Stimulated activated CD8-positive, alpha-beta memory T cell treated with anti-CD3 and anti-CD28 coated beads, Interleukin-15, amount 100 ng/mL, for 1 hour (primary cell): ENCODE measurements around the gene GORASP1.

ENCODE experiments used
- DNase-seq: peaks from one replicate; pipeline ENCODE4 v3.0.0-alpha.2; 2020; ENCODE audit warnings: low read depth

Gene GORASP1

DNA sequence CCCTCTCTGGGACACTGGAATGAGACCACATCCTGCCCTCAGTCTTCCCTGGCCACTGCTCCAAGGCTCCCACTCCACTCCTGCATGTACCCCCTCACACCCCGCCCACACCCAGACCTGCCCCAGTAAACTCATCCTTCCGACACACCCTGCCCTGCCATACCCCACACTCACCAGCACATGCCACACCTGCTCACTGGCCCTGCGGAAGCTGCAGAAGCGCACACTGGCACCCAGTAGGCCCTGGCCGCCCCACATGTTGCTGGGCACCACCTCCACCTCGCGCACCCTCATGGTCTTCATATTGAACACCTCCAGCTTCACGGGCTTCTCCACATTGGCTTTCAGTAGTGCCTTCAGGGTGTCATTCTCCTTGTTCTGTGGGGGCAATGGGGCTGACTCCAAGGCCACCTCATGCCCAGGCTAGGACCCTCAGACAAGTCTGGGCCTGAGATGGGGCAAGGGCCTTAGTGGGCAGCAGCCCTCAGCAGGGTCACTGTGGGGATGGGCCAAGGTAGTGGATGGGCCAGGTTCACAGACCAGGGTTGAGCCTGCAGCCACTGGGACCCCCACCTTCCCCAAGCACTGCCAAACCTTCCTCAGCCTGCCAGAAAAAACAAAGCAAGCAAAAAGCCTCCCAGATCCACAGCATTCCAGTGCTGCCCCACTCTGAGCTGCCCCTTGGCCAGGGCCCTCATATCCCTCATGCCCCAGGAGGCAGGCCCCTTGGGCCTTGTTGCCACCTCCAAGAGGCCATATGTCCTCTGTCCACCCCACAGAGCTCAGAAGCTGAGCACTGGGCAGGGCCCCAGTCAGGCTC is 4.7 kb downstream of the GORASP1 start:
- DNase-seq = no peak

- DNase-seq = no peak
Measured at GRCh38 chr3:39101022-39101689, 6.3 kb downstream of the GORASP1 start.

GRCh38 chr3:39100500-39100886 is 6.9 kb downstream of the GORASP1 start:
- no peak for DNase-seq

- no peak for DNase-seq
Measured at GRCh38 chr3:39099738-39100499, 7.5 kb downstream of the GORASP1 start.

GRCh38 chr3:39099242-39099641 is 8.2 kb downstream of the GORASP1 start:
- no peak for DNase-seq

DNA sequence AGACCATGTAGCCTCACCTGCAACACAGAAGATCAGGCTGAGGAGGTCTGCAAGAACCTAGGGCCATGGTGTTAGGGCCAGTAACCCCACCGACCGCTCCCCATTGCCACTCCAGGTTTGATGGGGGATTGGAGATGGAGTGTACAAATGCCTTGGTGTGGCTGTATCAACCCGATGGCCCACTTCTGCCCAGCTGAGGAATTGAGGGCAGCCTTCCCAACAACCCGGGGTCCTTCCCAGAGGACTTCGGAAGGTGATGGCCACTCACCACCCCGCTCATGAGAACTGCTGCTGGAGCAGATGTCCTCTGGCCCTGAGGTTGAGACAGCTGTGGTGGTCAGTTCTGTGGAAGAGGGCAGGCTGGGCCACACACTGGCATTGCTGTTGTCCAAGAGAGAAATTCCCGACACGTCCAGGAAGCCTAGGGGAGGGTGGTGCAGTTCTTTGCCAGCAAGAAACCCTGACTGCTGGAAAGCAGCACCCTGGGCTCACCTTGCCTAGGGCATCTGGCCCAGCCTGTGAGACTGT is 8.9 kb downstream of the GORASP1 start:
- DNase-seq = no peak

DNA sequence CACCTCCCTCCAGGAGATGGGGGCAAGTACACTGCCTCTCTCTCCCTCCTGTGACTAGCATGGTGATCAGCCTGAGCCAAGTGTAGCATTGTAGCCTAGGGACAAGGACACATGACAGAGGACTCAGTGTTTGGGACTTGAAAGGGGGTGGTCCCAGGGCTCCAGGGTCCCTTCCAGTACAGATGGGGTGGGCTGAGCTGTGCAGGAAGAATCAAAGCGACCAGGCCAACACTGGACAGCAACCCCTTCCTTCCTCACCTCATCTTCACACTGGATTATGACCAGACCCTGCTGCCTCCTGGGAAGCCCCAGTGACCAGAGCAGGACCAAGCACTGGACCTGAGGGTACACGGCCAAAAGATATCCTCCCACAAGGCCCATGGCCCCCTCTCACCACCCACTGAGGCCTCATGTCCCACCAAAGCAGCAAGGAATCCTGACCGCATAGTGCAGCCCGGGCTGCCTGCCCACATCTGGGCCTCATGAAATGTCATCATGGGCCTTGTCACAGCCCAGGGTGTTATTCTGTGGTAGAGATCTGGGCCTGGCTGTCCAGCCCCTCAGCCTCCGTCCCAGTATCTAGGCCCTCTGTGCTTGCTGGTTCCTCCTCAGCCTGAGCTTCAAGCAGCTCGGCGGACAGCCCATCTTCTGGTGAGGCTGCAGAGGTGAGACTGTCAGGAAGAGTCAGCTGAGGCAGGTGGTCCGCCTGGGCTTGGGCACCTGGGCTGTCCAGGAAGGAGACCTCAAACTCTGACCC is 9.5 kb downstream of the GORASP1 start:
- no peak for DNase-seq

DNA sequence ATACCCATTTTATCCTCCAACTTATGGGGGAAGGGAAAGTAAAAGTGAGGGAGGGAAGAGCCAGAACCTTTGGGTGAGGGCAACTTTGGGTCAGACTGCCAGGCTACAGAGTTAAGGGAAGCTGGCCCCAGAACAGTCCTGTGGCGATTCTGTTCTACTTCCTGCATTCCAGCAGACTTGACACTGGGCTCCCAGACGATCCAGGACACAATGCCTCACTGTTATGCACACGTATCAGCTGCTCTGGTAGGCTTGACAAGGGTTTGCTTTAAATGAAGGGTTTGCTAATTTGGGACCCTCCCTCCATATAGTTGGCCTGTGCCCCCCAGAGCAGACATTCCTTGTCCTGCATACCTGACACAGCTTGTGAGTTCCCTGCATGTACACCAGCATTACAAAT is 10.7 kb downstream of the GORASP1 start:
- DNase-seq = no peak

DNA sequence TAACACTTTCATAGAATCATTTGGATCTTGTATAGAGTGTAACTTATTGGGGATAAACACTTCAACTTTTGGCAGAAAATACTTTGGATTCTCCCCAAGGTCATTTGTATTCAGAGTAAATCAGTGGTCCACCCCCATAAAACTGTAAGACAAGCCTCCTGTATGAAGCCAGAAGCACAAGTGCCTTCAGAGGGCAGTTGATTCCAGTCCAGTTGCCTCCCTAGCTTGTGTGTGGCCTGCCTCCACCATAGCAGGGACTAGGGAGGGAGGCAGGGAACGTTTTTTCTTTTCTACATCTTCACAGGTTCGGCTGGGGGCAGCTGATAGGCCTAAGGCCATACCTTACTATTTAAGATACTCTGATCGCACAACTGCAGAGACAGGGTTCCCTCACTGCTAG is 11.6 kb downstream of the GORASP1 start:
- no peak for DNase-seq

GRCh38 chr3:39094851-39095677 is 12.4 kb downstream of the GORASP1 start:
- DNase-seq = no peak

GRCh38 chr3:39090922-39091321 is 16.5 kb downstream of the GORASP1 start:
- no peak for DNase-seq

- no peak for DNase-seq
Measured at GRCh38 chr3:39088889-39089288, 18.5 kb downstream of the GORASP1 start.

DNA sequence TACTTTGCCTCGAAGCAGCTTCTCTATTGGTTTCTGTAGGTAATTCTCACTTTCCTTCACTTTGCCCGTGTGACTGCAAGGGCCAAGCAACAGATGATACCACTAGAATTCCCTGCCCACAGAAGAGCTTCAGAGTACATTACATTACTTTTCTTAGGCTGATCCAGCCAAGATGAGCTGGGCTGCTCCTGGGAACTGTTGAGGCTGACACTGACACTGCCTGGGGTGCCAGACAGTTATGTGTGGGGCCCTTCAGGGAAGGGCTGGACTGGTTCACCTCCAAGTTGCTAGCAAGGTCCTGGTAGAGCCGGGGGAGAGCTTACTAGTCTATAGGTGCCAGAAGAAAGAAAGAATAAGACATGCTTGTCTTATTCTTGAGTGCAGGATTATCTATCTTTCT is 19.0 kb downstream of the GORASP1 start:
- DNase-seq = no peak

- no peak for DNase-seq
Measured at GRCh38 chr3:39086144-39086543, 21.3 kb downstream of the GORASP1 start.

DNA sequence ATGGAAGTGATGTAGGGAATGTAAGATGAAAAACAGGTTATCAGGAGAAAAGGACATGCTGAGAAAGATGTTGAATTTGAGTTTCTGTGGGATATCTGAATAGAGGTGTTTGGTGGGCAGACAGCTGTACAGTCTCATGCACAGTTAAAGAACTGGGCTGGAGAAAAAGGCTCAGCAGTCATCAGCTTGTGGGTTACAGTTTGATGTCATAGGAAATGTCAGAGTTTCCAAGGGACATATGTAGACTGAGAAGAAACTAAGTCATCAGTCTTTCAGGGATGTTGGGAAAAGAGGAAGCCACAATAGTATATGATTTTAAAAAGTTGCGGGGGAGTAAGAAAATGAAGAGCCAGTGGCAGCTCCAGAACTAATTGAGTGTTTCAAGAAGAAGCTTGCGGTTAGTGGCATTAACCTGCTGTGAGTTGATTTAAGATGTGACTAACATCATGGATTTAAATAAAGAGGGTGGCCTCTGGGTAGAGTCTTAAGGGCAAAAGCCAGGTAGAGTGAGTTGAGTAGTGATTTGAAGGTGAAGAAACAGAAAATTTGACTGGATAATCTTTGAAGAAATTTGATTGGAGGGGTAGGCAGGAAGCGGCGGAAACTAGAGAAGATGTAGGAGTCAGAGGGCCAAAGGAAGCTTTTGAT is 24.6 kb downstream of the GORASP1 start:
- no peak for DNase-seq

DNA sequence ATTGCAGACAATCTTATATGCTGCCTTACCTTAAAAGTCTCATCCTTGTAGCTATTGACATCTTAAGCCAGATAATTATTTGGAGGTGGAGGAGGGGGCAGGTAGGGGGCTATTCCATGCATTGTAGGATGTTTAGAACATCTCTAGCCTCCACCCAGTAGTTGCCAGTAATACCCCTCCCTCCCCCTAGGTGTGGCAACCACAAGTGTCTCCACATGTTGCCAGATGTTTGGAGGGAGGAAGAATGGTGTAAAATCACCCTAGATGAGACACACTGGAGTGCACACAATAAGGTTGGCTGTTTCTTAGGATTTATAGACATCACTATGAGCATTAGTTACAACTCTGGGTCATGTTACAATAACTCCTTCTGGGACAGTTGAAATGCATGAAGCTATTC is 27.4 kb downstream of the GORASP1 start:
- no peak for DNase-seq

DNA sequence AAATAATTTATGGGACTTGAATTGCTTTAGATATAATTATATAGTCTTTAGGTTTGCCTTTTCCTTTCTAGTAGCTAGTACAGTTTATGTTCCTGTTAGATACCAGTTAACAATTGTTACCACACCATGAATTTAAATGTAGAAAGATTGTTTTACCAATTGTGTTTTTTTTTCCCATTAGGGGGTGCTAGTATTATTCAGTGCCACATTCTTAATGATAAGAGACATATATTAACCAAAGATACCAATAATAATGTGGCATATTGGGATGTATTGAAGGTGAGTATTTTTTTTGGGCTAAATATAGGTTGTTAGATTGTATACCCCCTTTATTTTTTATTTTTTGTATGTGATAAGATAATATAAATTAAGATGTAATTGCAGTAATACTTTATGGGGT is 27.9 kb downstream of the GORASP1 start:
- no peak for DNase-seq

DNA sequence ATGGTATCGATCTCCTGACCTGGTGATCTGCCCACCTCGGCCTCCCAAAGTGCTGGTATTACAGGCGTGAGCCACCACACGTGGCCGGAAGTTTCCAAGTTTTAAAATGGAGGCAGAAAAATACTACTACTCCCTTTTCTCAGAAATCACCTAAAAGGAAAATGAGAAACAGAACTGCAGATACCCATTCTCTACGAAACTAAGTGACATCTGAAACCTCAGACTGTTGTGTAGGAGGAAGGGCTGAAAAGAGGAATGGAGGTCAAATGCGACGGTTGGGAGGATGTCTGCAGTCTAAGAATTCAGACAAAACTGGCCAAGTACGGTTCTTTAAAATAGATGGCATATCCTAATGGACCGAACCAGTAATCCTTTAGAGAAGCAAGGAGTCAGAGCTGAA is 31.5 kb downstream of the GORASP1 start:
- DNase-seq = no peak

- DNase-seq = no peak
Measured at GRCh38 chr3:39068556-39068955, 38.9 kb downstream of the GORASP1 start.

GRCh38 chr3:39067286-39067685 is 40.1 kb downstream of the GORASP1 start:
- no peak for DNase-seq

- no peak for DNase-seq
Measured at GRCh38 chr3:39065197-39065596, 42.2 kb downstream of the GORASP1 start.
